Measurements from ENCODE around the gene CD2. TPM values are rescaled to one million over a fixed set of nuclear protein-coding genes. Genes with fewer than 3 reads are reported as not detected.

The CD2 gene
- total RNA-seq, 2 experiments from 2014 or later = not detected

DNA sequence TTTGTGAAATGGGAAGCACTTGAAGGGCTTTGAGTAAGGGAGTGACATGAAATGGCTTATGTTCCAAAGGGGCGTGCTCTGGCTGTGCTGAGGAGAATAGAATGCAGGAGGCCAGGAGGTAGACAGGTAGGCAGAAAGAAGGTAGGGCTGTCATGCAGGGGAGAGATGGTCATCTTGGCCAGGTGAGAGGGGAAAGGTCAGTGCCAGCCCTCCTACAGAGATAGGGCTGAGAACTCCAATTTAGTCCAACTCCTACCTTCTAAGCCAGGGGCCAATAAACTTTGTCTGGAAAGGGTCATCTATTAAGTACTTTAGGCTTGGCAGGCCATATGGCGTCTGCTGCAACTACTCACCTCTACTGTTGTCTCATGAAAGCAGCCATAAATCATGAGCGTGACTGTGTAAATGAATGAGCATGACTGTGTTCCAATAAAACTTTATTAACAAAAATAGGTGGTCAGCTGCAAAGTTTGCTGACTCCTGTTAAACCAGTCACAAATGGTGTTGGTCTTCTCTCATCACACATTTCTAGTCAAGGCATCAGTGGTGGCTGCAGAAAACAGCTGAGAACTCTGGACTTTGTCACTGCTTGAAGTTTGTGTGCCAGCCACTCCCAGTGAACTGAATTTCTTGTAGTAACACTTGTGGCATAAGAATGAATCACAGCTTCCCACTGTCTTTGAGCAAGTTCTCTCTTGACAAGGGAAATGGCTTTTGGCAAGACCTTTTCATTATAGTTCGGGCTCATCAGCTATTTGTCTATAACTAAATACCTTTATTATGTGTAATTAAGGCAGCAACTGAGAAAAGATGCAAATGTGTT, 32.0 kb upstream of the CD2 start:
- no peaks in the 10 kb centered on the region for H4K20me1 ChIP-seq (ENCODE audit: insufficient read depth, low read length)
- no peak for DNase-seq (ENCODE audit: low spot score)
- ChIA-PET CTCF (ENCODE audit: unreplicated experiment) (no interaction called here), POLR2A (no interaction called here)
- TF ChIP-seq, protein P1, sequence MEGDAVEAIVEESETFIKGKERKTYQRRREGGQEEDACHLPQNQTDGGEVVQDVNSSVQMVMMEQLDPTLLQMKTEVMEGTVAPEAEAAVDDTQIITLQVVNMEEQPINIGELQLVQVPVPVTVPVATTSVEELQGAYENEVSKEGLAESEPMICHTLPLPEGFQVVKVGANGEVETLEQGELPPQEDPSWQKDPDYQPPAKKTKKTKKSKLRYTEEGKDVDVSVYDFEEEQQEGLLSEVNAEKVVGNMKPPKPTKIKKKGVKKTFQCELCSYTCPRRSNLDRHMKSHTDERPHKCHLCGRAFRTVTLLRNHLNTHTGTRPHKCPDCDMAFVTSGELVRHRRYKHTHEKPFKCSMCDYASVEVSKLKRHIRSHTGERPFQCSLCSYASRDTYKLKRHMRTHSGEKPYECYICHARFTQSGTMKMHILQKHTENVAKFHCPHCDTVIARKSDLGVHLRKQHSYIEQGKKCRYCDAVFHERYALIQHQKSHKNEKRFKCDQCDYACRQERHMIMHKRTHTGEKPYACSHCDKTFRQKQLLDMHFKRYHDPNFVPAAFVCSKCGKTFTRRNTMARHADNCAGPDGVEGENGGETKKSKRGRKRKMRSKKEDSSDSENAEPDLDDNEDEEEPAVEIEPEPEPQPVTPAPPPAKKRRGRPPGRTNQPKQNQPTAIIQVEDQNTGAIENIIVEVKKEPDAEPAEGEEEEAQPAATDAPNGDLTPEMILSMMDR (conservative IDR thresholded peaks at IDR 0.05; ENCODE audit: low read length) = no peak
- TF ChIP-seq EZH2phosphoT487 (IDR thresholded peaks at IDR 0.05; ENCODE audit: borderline replicate concordance, low read depth, low read length) = no peak
- no peak overlapping the region for H3K4me2 ChIP-seq (ENCODE audit: low read length)
- no peaks in the 10 kb centered on the region for H3K9me2 ChIP-seq (ENCODE audit: insufficient read depth, low read length)
- no peaks in the 10 kb centered on the region for H3K36me3 ChIP-seq (ENCODE audit: insufficient read depth, low read length)
- no TSS peak for BruUV-seq (replicated peaks)
- no peaks in the 10 kb centered on the region for H3K79me2 ChIP-seq (ENCODE audit: insufficient read depth, low read depth, low read length)
- no peak overlapping the region for H3K4me3 ChIP-seq (ENCODE audit: low read depth, low read length, poor library complexity, severe bottlenecking)
- peaks cover 9% of the 10 kb centered on the region for H3K4me1 ChIP-seq (ENCODE audit: insufficient read depth, low read length, poor library complexity, severe bottlenecking)
- no peak overlapping the region for H3K27ac ChIP-seq (ENCODE audit: low read depth, low read length, poor library complexity, severe bottlenecking)
- 0 out of 2 replicates have a peak, but pooled peaks cover 3% of the 10 kb centered on the region for H3K9me3 ChIP-seq (ENCODE audit: low read length)
- H2AFZ ChIP-seq (ENCODE audit: low read length) = no peak overlapping the region
- intact Hi-C loops (cut with micrococcal nuclease; ENCODE audit: unreplicated experiment) = no loop called here

DNA sequence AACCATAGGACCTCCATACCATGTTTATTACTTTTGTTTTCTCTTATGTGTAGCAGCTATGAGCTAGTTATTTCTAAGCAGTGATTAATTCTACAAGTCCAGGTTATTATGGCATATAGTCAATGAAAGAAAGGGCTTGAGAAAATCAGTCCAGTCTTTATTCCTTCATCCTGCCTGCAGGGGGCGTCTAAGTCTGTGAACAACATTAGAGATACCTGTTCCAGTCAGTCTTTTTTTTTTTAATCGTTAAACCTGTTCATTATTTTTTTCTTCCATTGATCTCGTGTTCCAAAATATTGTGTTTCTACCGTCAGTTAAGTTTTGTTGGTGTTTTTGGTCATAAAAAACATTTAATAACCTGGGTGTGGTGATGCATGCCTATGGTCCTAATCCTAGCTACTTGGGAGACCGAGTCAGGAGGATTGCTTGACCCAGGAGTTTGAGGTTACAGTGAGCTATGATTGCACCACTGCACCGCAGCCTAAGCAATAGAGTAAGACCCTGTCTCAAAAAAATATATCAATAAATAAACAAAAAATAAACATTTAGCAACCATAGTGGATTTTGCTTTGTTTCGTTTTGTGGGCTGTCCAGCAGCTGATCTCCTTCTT, 29.4 kb upstream of the CD2 start:
- ChIA-PET CTCF (ENCODE audit: unreplicated experiment) (no interaction called here), POLR2A (interaction anchor here (0.7 kb wide), 1 partner anchor 868 kb away, joined by 4 read pairs; no protein-coding TSS in a partner anchor)
- H3K9me2 ChIP-seq (ENCODE audit: insufficient read depth, low read length) = no peaks in the 10 kb centered on the region
- DNase-seq (ENCODE audit: low spot score) = peak; percentile 81
- no peak overlapping the region for H3K4me2 ChIP-seq (ENCODE audit: low read length)
- H3K36me3 ChIP-seq (ENCODE audit: insufficient read depth, low read length) = no peaks in the 10 kb centered on the region
- H3K79me2 ChIP-seq (ENCODE audit: insufficient read depth, low read depth, low read length) = no peaks in the 10 kb centered on the region
- TF ChIP-seq, protein P1 (conservative IDR thresholded peaks at IDR 0.05; ENCODE audit: low read length) = peak; percentile 98
- TF ChIP-seq EZH2phosphoT487 (IDR thresholded peaks at IDR 0.05; ENCODE audit: borderline replicate concordance, low read depth, low read length) = no peak
- H3K27ac ChIP-seq (ENCODE audit: low read depth, low read length, poor library complexity, severe bottlenecking) = no peak overlapping the region
- no TSS peak for BruUV-seq (replicated peaks)
- H4K20me1 ChIP-seq (ENCODE audit: insufficient read depth, low read length) = no peaks in the 10 kb centered on the region
- H2AFZ ChIP-seq (ENCODE audit: low read length) = no peak overlapping the region
- H3K4me1 ChIP-seq (ENCODE audit: insufficient read depth, low read length, poor library complexity, severe bottlenecking) = peaks cover 9% of the 10 kb centered on the region
- no peak overlapping the region for H3K4me3 ChIP-seq (ENCODE audit: low read depth, low read length, poor library complexity, severe bottlenecking)
- intact Hi-C loops (cut with micrococcal nuclease; ENCODE audit: unreplicated experiment) = loop anchor here (1.0 to 2.0 kb wide), 2 partner anchors 92 to 330 kb away; no protein-coding TSS in a partner anchor
- no peaks in the 10 kb centered on the region for H3K9me3 ChIP-seq (ENCODE audit: low read length)
